ENCODE data around the gene LRRFIP1. TPM values are rescaled to one million over a fixed set of nuclear protein-coding genes. Genes with fewer than 3 reads are reported as not detected.

Gene LRRFIP1
- total and polyA plus RNA-seq, 9 donors, result 27.4 to 71.1 (median 56.1) TPM

GRCh38 chr2:237581751-237582746 lies 45.3 kb upstream of the LRRFIP1 start:
- intact Hi-C loops (cut with DNase I), result loop anchor here in 2 of 4 donors (2.0 to 10.0 kb wide), 2 partner anchors 163 kb away; no protein-coding TSS in a partner anchor
- H3K36me3 ChIP-seq, result no peaks in the 10 kb centered on the region

DNA sequence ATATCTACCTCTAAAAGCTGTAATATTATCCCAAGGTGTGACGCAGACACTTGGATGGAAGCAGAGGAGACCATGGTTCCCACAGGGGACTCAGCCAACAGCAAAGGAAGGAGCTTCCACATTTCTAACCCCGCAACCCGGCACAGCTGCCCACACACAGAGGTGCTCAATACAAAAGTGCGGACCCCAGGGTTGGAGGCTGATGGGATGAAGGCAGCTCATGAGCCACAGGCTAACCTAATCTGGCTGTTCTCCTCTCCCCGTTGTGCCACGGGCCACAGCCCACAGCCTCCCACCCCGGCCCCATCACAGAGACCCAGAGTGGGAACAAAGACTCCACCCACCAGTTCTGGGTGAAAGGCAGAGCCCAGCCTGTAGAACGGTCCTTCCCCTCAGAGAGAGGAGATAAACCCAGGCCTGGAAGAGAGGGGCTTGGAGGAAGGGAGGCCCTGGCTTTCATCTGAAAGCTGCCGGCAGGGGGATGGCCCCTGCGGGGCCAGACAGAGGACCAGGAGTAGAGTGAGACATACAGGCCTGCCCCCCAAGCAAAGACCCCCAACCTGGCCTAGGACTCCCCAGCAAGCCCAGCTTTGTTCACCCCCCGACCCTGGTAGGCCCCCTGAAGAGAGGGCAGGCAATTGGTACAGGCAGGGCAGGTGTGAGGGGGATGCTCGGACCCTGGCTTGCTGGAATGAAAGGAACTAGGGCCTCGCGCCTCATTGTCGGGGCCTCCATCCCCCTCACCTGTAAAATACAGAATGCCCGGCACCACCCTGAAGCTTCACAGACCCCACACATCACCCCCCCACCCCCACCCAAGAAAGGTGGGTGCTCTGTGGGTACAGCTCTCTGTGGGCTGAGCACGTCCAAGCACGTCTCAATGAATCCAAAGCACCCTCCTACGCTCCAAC lies 43.7 kb upstream of the LRRFIP1 start:
- intact Hi-C loops (cut with DNase I), result loop anchor here in 2 of 4 donors (2.0 to 10.0 kb wide), 2 partner anchors 161 kb away; no protein-coding TSS in a partner anchor

More at GRCh38 chr2:237581751-237582746, 45.3 kb upstream of the LRRFIP1 start:
- no peak overlapping the region for H3K4me3 ChIP-seq
- DNase-seq, result peak; percentile 77 to 92 (median 81)
- peak overlapping the region; percentile 8 to 18 for H3K27ac ChIP-seq
- TF ChIP-seq EP300 (IDR thresholded peaks at IDR 0.05) (no peak), POLR2A (IDR thresholded peaks at IDR 0.05) (no peak)
- TF ChIP-seq, protein P1, sequence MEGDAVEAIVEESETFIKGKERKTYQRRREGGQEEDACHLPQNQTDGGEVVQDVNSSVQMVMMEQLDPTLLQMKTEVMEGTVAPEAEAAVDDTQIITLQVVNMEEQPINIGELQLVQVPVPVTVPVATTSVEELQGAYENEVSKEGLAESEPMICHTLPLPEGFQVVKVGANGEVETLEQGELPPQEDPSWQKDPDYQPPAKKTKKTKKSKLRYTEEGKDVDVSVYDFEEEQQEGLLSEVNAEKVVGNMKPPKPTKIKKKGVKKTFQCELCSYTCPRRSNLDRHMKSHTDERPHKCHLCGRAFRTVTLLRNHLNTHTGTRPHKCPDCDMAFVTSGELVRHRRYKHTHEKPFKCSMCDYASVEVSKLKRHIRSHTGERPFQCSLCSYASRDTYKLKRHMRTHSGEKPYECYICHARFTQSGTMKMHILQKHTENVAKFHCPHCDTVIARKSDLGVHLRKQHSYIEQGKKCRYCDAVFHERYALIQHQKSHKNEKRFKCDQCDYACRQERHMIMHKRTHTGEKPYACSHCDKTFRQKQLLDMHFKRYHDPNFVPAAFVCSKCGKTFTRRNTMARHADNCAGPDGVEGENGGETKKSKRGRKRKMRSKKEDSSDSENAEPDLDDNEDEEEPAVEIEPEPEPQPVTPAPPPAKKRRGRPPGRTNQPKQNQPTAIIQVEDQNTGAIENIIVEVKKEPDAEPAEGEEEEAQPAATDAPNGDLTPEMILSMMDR (IDR thresholded peaks at IDR 0.05), result peak in 2 of 3 donors; percentile 14 to 50
- no peaks in the 10 kb centered on the region for H3K9me3 ChIP-seq
- WGBS, 3 donors, result 16 to 19% (median 16%) methylated on average over 25 of the region's 25 CpGs
- H3K27me3 ChIP-seq, result no peaks in the 10 kb centered on the region
- peaks cover 7% of the 10 kb centered on the region for H3K4me1 ChIP-seq (ENCODE audit: insufficient read depth)

DNA sequence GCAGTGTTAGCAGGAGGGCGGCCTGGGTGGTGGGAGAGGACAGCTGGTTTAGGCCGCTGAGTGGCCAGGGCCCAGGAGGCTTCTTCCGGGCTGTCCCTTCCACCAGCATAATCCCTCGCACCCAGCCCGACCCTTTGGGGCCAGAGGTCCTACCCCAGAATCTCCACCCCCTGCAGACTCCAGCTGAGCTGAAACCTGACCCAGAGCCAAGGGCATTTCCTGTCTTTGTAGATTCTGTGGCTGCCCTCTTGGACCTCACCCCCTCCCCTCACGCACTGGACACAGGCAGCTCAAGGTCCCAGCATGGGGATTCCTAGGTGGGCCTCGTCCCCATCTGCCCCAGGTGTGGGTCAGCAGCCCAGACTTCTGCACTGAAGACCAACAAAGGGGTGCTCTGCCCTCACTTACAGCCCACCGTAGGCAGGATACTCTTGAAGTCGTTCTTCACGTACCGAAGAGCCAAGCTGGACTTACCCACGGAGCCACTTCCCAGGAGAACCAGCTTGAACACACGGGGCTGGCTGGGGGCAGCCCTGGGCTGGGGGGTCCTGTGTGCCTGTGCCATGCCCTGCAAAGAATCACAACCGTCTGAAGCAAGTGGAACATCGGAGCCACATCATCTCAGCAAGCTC lies 41.7 kb upstream of the LRRFIP1 start:
- TF ChIP-seq POLR2A (IDR thresholded peaks at IDR 0.05), result no peak
- TF ChIP-seq, protein P1 (IDR thresholded peaks at IDR 0.05), result no peak
- no peak for TF ChIP-seq EP300 (IDR thresholded peaks at IDR 0.05)
- WGBS, 3 donors, result 81 to 89% (median 89%) methylated on average over 15 of the region's 15 CpGs
- DNase-seq, result peak in 2 of 5 donors; percentile 16 to 24
- Histone ChIP-seq H3K27ac (no peak overlapping the region), H3K4me3 (no peak overlapping the region), H3K36me3 (no peaks in the 10 kb centered on the region), H3K9me3 (no peaks in the 10 kb centered on the region), H3K27me3 (no peaks in the 10 kb centered on the region), H3K4me1 (ENCODE audit: insufficient read depth) (peaks cover 9% of the 10 kb centered on the region)
- intact Hi-C loops (cut with DNase I), result loop anchor here in 1 of 4 donors (10.0 kb wide), 1 partner anchor 159 kb away; no protein-coding TSS in a partner anchor

More for the DNA sequence above, 43.7 kb upstream of the LRRFIP1 start:
- H3K4me3 ChIP-seq, result no peak overlapping the region
- no peak for TF ChIP-seq EP300 (IDR thresholded peaks at IDR 0.05)
- TF ChIP-seq, protein P1 (IDR thresholded peaks at IDR 0.05), result no peak
- no peak for TF ChIP-seq POLR2A (IDR thresholded peaks at IDR 0.05)
- no peak for DNase-seq
- H3K27me3 ChIP-seq, result no peaks in the 10 kb centered on the region
- H3K4me1 ChIP-seq (ENCODE audit: insufficient read depth), result peaks cover 7% of the 10 kb centered on the region
- H3K36me3 ChIP-seq, result no peaks in the 10 kb centered on the region
- H3K27ac ChIP-seq, result no peak overlapping the region
- WGBS, 3 donors, result 79 to 82% (median 80%) methylated on average over 19 of the region's 19 CpGs
- no peaks in the 10 kb centered on the region for H3K9me3 ChIP-seq

All from ovary (tissue), 9 donors.